Hematopoietic multipotent progenitor cell treated with erythropoietin and hydrocortisone succinate and interleukin-3 and kit ligand, for 4 days (in vitro differentiated cells): Measurements from ENCODE around the gene GLMP.

Source experiments
- DNase-seq: peaks from one replicate; pipeline ENCODE4 v3.0.0-alpha.2; 2015

The GLMP gene

DNA sequence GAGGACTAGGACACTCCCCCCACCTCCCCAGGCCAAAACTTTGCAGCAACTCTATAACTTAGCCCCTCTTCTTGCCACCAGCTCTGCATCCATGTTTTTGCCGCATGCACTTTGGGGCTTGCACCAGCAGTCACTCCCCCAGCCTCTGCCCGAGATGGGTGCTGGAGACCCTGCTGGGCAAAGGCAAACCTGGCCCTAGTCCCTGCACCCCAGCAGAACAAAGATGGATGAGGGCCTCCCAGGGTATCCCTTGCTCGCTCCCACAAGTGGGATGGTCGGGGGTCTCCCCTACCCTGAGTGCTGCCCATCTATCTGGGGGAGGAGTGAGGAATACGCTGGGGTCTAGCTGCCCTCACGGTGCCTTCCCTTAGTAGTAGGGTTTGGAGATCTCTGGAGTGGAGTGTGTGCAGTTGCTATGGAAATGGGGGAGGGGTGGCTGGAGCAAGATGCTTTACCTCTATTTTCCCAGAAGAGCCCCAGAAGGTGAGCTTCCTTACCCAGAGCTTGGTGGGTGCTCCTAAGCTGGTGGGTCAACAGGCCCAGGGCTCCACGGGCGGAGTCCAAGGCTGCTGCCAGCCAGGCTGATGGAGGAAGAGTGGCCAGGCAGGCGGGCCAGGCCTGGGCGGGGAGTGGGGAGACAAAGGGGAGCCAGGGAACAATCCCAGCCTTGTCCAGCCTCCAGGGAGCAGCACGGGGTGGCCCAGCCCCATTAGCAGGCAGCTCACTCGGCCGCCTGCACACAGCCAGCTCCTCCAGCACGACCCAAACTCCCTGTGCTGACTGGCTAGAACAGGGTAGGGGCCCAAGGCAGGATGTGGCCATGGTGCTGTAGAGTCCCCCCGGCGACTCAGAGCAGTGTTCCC, 47.8 kb downstream of the GLMP start, which contains the start of gene PAQR6:
PAQR6 (minus strand) TSS at position 597 of the 863 bp plus-strand sequence. CDS start 1,325 bp downstream, outside the sequence.
- DNase-seq = no peak

- DNase-seq = no peak
Observed at GRCh38 chr1:156246781-156247459, 48.6 kb downstream of the GLMP start.

GRCh38 chr1:156246241-156246780, 49.2 kb downstream of the GLMP start:
- peak; percentile 35 for DNase-seq

DNA sequence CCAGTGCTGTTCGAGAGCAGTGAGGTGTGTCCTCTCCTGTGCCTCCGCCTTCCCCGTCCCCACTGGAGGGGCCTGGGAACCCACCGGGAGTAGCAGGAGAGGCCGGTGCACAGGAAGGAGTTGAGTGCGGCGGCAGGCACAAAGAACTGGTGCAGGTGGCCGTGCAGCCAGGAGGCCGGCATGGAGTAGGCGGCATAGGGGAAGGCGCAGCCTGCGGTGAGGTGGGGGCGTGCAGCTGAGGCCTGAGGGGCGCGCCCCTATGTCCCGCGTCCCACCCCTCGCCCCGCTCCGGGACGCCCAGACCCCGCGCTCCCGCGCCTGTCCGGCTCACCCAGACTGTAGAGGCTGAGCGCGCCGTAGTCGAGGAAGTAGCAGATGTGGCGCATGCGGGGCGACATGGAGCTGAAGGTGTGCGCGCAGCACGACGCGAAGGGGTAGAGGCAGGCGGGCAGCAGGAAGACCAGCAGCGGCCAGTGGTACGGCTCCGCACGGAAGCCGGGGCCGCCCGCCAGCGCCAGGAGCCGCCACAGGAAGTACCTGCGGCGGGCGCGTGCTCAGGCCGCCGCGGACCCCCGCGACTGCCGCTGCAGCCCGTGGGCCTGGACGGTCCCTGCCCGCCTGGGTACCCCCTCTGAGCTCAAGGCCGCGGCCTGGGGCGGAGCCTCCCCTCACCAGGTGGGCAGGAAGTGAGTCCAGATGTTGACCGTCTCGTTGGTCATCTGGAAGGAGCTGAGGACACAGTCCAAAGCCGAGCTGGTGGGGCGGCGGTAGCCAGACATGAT, 49.8 kb downstream of the GLMP start:
- peak; percentile 66 for DNase-seq

GRCh38 chr1:156244712-156245111, 50.8 kb downstream of the GLMP start:
- no peak for DNase-seq

DNA sequence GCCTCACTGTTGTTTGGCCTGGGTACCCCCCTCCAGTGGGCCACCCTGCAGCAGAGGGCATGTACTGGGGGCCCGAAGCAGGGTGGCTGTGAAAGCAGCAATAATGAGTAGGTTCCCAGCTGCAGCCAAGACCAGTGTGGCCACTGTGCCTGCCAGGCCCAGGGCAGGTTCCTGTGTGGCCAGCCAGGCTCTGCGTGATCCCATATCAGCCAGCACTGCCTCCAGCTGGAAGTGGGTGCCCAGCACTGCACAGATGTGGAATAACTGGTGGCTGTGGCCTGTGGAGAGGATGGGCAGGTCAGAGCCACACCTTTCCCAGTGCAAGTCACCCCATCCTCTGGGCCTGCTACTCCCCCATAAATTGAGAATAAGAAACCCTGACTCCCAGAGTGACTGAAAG, 51.4 kb downstream of the GLMP start:
- no peak for DNase-seq

GRCh38 chr1:156242738-156243137, 52.7 kb downstream of the GLMP start:
- DNase-seq = no peak
